LNCaP clone FGC (cell line): ENCODE measurements around the gene MAPRE2.

Experiments
- DNase-seq: peaks from one replicate; pipeline ENCODE4 v3.0.0-alpha.2; 2011; ENCODE audit warnings: low read depth
- H3K4me3 ChIP-seq: 2 replicates; pipeline ENCODE4 v1.5.1; 2011; ENCODE audit warnings: mild to moderate bottlenecking, low read depth, low read length, control low read depth
- TF ChIP-seq, protein P1 (sequence below): IDR thresholded peaks from 2 replicates; pipeline ENCODE4 v1.5.1; 2012; ENCODE audit warnings: mild to moderate bottlenecking; ENCODE audit not compliant: control insufficient read depth, insufficient read depth; ENCODE audit errors: extremely low read depth

The MAPRE2 gene

DNA sequence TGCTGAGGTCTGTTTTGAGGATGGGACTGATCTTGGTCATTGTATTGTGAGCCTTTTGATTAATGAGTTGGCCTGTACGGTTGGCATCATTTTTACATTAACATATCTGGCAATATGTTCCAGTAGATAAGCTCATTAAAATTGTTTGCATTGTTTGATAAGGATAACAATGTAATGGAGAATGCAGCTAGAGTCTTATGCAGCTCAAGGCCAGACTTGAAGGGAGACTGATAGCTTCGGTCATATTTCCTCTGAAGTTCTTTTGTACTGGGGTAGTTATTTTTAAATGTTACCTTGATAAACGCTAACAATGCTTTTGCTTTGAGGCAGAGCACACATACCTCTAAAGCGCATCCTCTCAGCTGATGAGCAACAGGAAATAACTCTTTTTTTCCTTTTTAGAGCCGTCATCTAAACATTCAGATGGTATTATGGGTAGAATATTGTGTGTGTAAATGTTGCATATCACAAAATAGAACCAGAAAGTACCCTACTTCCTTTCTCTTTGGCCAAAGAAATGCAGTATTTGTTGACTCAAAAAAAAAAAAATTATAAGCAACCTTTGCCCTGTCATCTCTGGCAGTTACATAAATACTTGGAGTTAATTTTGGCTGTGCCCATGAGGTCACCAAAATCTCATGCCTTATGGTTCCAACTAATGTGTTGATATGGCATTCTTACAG is 1.3 kb downstream of the MAPRE2 start:
- no peak for DNase-seq
- TF ChIP-seq, protein P1, sequence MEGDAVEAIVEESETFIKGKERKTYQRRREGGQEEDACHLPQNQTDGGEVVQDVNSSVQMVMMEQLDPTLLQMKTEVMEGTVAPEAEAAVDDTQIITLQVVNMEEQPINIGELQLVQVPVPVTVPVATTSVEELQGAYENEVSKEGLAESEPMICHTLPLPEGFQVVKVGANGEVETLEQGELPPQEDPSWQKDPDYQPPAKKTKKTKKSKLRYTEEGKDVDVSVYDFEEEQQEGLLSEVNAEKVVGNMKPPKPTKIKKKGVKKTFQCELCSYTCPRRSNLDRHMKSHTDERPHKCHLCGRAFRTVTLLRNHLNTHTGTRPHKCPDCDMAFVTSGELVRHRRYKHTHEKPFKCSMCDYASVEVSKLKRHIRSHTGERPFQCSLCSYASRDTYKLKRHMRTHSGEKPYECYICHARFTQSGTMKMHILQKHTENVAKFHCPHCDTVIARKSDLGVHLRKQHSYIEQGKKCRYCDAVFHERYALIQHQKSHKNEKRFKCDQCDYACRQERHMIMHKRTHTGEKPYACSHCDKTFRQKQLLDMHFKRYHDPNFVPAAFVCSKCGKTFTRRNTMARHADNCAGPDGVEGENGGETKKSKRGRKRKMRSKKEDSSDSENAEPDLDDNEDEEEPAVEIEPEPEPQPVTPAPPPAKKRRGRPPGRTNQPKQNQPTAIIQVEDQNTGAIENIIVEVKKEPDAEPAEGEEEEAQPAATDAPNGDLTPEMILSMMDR: no peak
- H3K4me3 ChIP-seq: no peak overlapping the region

DNA sequence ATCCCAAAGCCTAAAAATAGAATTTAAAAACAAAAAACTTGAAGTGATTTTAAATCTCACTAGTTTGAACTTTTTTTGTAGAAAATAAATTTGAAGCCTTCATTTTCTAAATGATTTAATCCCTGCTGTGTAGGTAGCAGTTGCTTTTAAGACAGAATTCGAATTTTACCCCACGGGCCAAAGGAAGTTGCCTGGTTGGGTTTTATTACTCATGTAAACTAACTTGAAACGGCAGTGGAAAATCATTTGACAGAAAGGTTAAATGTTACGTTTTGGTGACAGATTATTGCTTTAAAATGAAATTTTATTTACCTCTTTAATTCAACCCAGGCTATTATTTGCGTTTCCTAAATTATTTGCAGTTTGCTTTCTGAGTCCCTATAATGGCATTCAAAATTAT is 2.0 kb downstream of the MAPRE2 start:
- DNase-seq: no peak
- TF ChIP-seq, protein P1: no peak

DNA sequence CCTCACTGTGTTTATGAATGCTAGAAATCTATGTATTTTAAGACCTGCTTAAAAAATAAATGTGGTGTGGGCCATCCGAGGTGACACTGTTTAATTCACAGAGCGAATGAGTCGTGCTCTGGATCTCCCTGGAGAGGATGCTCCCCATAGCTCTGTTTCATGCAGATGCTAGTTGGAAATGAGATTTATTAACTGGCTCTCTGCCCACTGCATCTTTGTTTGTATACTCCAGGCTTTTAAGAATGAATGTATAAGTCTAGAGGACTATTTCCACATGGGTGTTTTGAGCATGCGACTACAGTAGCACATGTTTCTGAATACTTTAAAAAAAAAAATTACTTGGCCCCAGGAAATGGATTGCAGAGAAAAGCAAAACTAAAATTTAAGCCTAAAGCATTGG is 3.9 kb downstream of the MAPRE2 start:
- no peak overlapping the region for H3K4me3 ChIP-seq
- TF ChIP-seq, protein P1: no peak
- DNase-seq: no peak

More for the DNA sequence above, 2.0 kb downstream of the MAPRE2 start:
- no peak overlapping the region for H3K4me3 ChIP-seq

DNA sequence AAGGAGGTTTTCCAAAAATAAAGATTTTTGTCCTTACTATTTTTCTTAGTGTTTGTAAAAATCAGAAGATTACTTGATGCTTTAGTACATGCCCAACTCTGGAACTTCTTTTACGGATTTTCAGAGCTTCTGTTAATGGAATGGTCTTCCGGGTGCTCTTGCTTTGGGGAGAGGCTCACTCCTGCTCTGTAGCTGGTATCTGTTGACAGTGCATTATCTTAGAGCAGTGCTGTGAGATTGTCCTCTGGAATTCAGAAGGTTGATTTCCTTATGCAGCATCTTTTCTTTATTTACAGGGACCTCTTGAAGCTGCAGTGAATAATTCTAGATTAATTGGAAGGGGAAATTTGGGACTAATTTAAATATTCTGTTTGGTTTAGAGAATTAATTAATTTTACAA is 4.6 kb downstream of the MAPRE2 start:
- H3K4me3 ChIP-seq: no peak overlapping the region
- DNase-seq: no peak
- TF ChIP-seq, protein P1: no peak

DNA sequence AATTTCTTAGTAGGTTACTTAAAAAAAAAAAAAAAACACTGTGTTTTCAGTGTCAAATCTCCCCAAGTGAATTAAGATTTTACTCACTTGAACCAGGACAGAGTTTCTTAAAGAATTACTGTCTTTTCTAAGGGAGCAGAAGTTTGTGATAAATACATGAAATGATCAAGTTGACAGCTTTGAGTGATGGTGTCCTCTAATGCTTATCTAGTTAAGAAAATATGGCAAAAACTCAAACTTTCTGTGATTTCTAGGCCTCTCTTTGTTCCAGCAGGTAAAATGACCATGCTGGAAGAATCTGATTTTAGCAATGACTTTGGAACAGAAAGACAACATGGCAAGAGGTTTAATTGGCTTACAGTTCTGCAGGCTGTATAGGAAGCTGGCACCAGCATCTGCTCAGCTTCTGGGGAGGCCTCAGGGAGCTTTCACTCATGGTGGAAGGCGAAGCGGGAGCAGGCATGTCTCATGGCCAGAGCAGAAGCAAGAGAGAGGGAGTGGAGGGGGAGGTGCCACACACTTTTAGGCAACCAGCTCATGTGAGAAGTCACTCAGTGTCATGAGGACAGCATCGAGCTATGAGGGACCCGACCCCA is 6.6 kb downstream of the MAPRE2 start:
- no peak for DNase-seq
- TF ChIP-seq, protein P1: no peak
- no peak overlapping the region for H3K4me3 ChIP-seq

DNA sequence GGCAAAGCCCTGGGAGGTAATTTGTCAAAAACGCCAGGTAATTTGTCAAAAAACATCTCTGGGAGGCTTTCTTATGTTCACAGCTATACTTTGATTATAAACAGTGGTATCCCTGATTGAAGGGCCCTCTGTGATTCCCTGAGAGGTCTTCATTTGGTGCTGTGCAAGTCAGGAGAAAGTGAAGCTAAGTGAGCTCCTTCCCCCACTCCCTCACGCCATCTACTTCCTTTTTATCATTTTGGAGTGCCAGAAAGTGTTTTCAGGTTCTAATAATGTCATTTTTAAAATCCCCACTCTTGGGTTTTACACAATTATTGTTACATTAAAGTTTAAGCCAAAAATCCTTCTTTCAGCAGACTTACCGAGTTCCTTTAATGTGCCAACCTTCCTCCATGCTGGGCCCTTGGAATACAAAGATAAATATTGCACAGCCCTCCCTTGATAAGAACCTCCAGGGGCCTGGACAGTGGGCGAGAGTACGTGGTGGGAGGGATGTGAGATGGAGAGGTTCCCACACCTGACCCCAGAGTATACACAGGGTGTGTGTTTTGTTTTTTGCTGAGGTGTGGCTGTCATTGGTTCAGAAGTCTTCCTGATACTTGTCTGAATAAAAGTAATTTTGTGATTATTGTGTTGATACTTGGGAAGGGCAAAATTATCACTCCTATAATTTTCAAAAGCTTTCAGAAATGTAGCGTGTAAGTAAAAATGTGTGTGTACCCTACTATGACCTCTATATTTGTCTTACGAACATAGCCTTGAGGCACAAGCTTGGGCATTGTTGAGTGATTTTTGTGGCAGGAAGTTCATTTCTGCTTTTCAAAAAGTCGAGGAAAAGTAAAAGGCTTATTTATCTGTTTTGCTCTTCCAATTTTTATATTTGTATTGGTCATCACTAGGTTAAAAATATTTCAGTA is 8.2 kb downstream of the MAPRE2 start:
- TF ChIP-seq, protein P1: no peak
- no peak for DNase-seq
- H3K4me3 ChIP-seq: no peak overlapping the region
